B cell (primary cell): ENCODE results near the gene MYCN. TPM values are rescaled to one million over a fixed set of nuclear protein-coding genes. Genes with fewer than 3 reads are reported as not detected.

Source experiments
- ATAC-seq: fragments of 200-7000 bp; cut with Tn5 transposase; one replicate; pipeline ENCODE4 v1.10.0; 2021; ENCODE audit warnings: low read depth, mild to moderate bottlenecking, moderate number of reproducible peaks, moderate library complexity
- CTCF ChIA-PET: fragments of 350-600 bp; sonication (Branson Sonifier 250); formaldehyde crosslinking; loops from one replicate; lab custom pipeline; 2021; ENCODE audit warnings: antibody characterized with exemption, inconsistent platforms; lab: Charles Lee
- POLR2A ChIA-PET: fragments of 350-600 bp; sonication (Branson Sonifier 250); formaldehyde crosslinking; loops from one replicate; lab custom pipeline; 2021; ENCODE audit warnings: antibody characterized with exemption; lab: Charles Lee
- DNase-seq: peaks from one replicate; pipeline ENCODE4 v3.0.0; 2013
- H2AFZ ChIP-seq: 2 replicates; pipeline ENCODE4 v1.6.1; 2012; ENCODE audit warnings: mild to moderate bottlenecking, low read depth, low read length; ENCODE audit not compliant: insufficient read depth, poor library complexity, severe bottlenecking
- H3K27ac ChIP-seq, 2 donors: 1 replicate in 1 of 2; 2 replicates in 1 of 2; pipeline ENCODE4 v1.5.1; 2012 to 2013; ENCODE audit warnings: low read length in 2 of 2, mild to moderate bottlenecking in 2 of 2, moderate library complexity in 1 of 2
- H3K27me3 ChIP-seq, 4 experiments: fragments of 200-600 bp in 1 of 4; sonication (generic) in 1 of 4; replicated peaks in 1 of 4; 1 replicate in 2 of 4; 2 replicates in 2 of 4; pipeline versions ENCODE4 v1.6.1 to v1.7.0; 2013 to 2016; ENCODE audit warnings: low read length in 3 of 4, mild to moderate bottlenecking in 2 of 4, mixed read lengths in 1 of 4, moderate library complexity in 1 of 4; ENCODE audit not compliant: insufficient read depth in 4 of 4, control insufficient read depth in 3 of 4; ENCODE audit errors: control extremely low read depth in 1 of 4
- H3K36me3 ChIP-seq, 2 experiments: replicated peaks in 1 of 2; 1 replicate in 1 of 2; 2 replicates in 1 of 2; pipeline versions ENCODE4 v1.6.1 to v1.7.1; 2013; ENCODE audit warnings: low read length in 1 of 2; ENCODE audit not compliant: insufficient read depth in 2 of 2, control insufficient read depth in 1 of 2; ENCODE audit errors: control extremely low read depth in 1 of 2, extremely low read depth in 1 of 2
- H3K4me1 ChIP-seq, 2 donors: fragments of 200-600 bp in 1 of 2; sonication (generic) in 1 of 2; 1 replicate in 1 of 2; 2 replicates in 1 of 2; pipeline versions ENCODE4 v1.5.1 to v1.6.1; 2013 to 2017; ENCODE audit warnings: low read length in 2 of 2; ENCODE audit not compliant: control insufficient read depth in 2 of 2, insufficient read depth in 2 of 2
- H3K4me2 ChIP-seq: replicated peaks from 2 replicates; pipeline ENCODE3; 2012; ENCODE audit warnings: mild to moderate bottlenecking, low read depth, low read length; ENCODE audit not compliant: poor library complexity, severe bottlenecking
- H3K4me3 ChIP-seq, 5 experiments: fragments of 200-600 bp in 1 of 5; sonication (generic) in 1 of 5; 1 replicate in 3 of 5; 2 replicates in 2 of 5; pipeline versions ENCODE4 v1.5.1 to v1.7.0; 2011 to 2016; ENCODE audit warnings: low read length in 4 of 5, mild to moderate bottlenecking in 4 of 5, low read depth in 2 of 5, control low read depth in 1 of 5, moderate library complexity in 1 of 5; ENCODE audit not compliant: insufficient read depth in 1 of 5; ENCODE audit errors: control extremely low read depth in 1 of 5, extremely low read depth in 1 of 5
- H3K79me2 ChIP-seq: fragments of 200-600 bp; sonication (generic); one replicate; pipeline ENCODE4 v1.6.0; 2016; ENCODE audit warnings: low read length; ENCODE audit not compliant: control insufficient read depth, insufficient read depth
- H3K9ac ChIP-seq: fragments of 200-600 bp; sonication (generic); 2 replicates; pipeline ENCODE4 v1.6.1; 2017; ENCODE audit warnings: mild to moderate bottlenecking, low read length, moderate library complexity
- H3K9me3 ChIP-seq, 3 donors: one replicate each; pipeline versions ENCODE4 v1.6.1 to v1.7.1; 2013; ENCODE audit warnings: low read length in 2 of 3; ENCODE audit not compliant: control insufficient read depth in 2 of 3, insufficient read depth in 1 of 3; ENCODE audit errors: control extremely low read depth in 1 of 3
- H4K20me1 ChIP-seq: 2 replicates; pipeline ENCODE4 v1.6.0; 2012; ENCODE audit warnings: mild to moderate bottlenecking, low read length; ENCODE audit not compliant: insufficient read depth, control insufficient read depth, poor library complexity, severe bottlenecking
- H3K27ac Mint-ChIP-seq: one replicate; pipeline ENCODE4 v1.8.0; 2021; ENCODE audit warnings: mixed read lengths
- H3K27me3 Mint-ChIP-seq: one replicate; pipeline ENCODE4 v1.8.0; 2021; ENCODE audit warnings: mixed read lengths
- H3K4me1 Mint-ChIP-seq: one replicate; pipeline ENCODE4 v1.8.0; 2021; ENCODE audit warnings: mixed read lengths
- H3K4me3 Mint-ChIP-seq: one replicate; pipeline ENCODE4 v1.8.0; 2021; ENCODE audit warnings: mixed read lengths
- H3K9me3 Mint-ChIP-seq: one replicate; pipeline ENCODE4 v1.8.0; 2022; ENCODE audit warnings: mixed read lengths; ENCODE audit not compliant: insufficient read depth
- CTCF ChIP-seq: fragments of 200-600 bp; IDR thresholded peaks from one replicate; pipeline ENCODE4 v1.8.0; 2022; ENCODE audit warnings: antibody characterized with exemption, mild to moderate bottlenecking
- EZH2 ChIP-seq: IDR thresholded peaks from 2 replicates; pipeline ENCODE4 v1.6.1; 2012; ENCODE audit warnings: borderline replicate concordance, low read depth, mild to moderate bottlenecking, moderate library complexity, low read length; ENCODE audit not compliant: insufficient read depth, poor library complexity, severe bottlenecking
- WGBS: methylation state at CpG from one replicate; pipeline ENCODE4 v1.1.5; 2013; ENCODE audit warnings: missing lambda C conversion rate; ENCODE audit not compliant: insufficient coverage; 5-methylcytosine and 5-hydroxymethylcytosine counted together
- intact Hi-C: fragments of 100-400 bp; cut with micrococcal nuclease; formaldehyde crosslinking; loops from one replicate; pipeline ENCODE4 v1.10.0; 2022
- polyA plus RNA-seq: library from polyadenylated mRNA; depleted of rRNA; stranded (reverse); fragments of >200 nt; gene quantifications from 2 replicates; pipeline ENCODE4 v1.2.3, GENCODE V29; 2012
- total RNA-seq, 2 donors: library from RNA; stranded (reverse); fragments of 120-200 nt in 1 of 2; gene quantifications; 1 replicate in 1 of 2; 2 replicates in 1 of 2; pipeline versions ENCODE4 v1.2.3 to v1.2.4, GENCODE V29; 2013 to 2022

MYCN gene
- total and polyA plus RNA-seq, 2 donors (not counting 1 experiment from before 2014, with no cell fraction given), result not detected

GRCh38 chr2:15971831-15972522 is 31.6 kb downstream of the MYCN start:
- DNase-seq (no peak), ATAC-seq (no peak)
- Histone ChIP-seq H3K27me3 (peaks cover 0 to 7% (median 0%) of the 10 kb centered on the region in 4 experiments), H4K20me1 (no peaks in the 10 kb centered on the region), H3K36me3 (no peaks in the 10 kb centered on the region), H3K4me1 (no peaks in the 10 kb centered on the region), H2AFZ (no peak overlapping the region), H3K27ac (no peak overlapping the region), H3K4me2 (no peak overlapping the region), H3K79me2 (no peaks in the 10 kb centered on the region), H3K9me3 (peaks cover 0 to 3% (median 0%) of the 10 kb centered on the region in 3 donors), H3K4me3 (no peak overlapping the region), H3K9ac (no peak overlapping the region)
- CTCF ChIA-PET, result no interaction called here
- TF ChIP-seq CTCF, result no peak
- TF ChIP-seq EZH2, result no peak
- H3K27me3 Mint-ChIP-seq, result peaks cover 7% of the 10 kb centered on the region
- POLR2A ChIA-PET, result no interaction called here
- no peaks in the 10 kb centered on the region for H3K9me3 Mint-ChIP-seq
- H3K4me3 Mint-ChIP-seq, result no peak overlapping the region
- no peak overlapping the region for H3K27ac Mint-ChIP-seq
- 100% methylated on average over 1 of the region's 7 CpGs for WGBS
- no peaks in the 10 kb centered on the region for H3K4me1 Mint-ChIP-seq
- intact Hi-C loops, result no loop called here
